GM12865 (cell line): ENCODE results near the gene MPPE1.

Experiments used
- DNase-seq: peaks from one replicate; pipeline ENCODE4 v3.0.0; 2010; ENCODE audit warnings: low read depth
- H3K4me3 ChIP-seq: 2 replicates; pipeline ENCODE4 v1.5.1; 2011; ENCODE audit warnings: mild to moderate bottlenecking, low read depth, low read length, control low read depth
- CTCF ChIP-seq: IDR thresholded peaks from 2 replicates; pipeline ENCODE4 v1.5.1; 2011; ENCODE audit warnings: low read length, control low read depth, low read depth, inconsistent platforms; ENCODE audit not compliant: insufficient read depth; ENCODE audit errors: missing control alignments

MPPE1 gene

DNA sequence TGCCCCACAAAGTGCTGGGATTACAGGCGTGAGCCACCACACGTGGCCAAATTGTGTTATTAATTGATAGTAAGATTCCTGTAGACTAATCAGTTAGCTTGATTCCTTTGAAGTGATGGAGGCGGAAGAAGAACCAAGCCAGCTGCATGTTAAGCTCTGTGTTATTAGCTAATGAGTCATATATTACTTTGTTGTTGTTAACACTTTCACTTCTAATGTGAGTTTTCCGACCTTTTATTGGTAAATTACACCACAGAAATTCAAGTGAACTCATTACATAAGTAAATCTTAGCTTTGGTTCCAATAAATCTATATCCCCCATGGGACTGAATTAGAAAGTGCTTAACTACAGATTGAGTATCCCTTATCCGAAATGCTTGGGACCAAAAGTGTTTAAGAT is 36.6 kb downstream of the MPPE1 start:
- no peak overlapping the region for H3K4me3 ChIP-seq
- peak; percentile 50 for DNase-seq

DNA sequence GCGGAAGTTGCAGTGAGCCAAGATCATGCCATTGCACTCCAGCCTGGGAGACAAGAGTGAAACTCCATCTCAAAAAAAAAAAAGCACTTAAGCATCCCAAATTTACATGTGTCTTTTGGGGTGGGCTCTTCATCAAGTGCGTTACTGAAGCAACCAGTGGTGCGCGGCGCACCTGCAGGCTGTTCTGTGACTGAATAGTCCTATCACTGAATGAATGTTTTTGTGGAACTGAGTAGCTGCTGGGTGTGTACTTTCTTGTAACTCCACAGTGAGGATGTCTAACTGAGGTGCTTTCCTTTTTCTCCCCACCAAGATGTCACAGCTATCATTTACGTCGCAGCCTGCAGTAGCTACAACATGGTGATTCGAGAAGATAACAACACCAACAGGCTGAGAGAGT is 39.9 kb downstream of the MPPE1 start:
- H3K4me3 ChIP-seq: no peak overlapping the region

More for the DNA sequence above, 36.6 kb downstream of the MPPE1 start:
- no peak for TF ChIP-seq CTCF

DNA sequence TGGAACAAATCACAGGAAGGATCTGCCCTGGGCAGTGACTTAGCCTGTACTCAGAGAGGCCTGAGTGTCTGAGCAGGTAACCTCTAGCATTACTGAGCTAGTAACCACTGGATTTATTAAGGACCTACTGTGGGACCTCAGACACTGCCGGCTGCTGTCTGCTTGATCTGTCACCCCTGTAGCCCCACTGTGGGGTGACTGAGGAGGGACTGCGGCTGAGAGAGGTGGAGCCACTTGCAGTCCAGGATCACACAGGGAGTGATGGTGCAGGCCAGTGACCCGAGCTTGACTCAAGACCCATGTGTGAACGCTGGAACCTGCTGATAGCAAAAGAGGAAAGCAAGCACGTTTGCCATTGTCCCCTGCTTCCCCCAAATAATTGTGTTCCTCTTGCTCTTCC is 41.4 kb downstream of the MPPE1 start:
- no peak for TF ChIP-seq CTCF
- no peak for DNase-seq
- no peak overlapping the region for H3K4me3 ChIP-seq

More for the DNA sequence above, 39.9 kb downstream of the MPPE1 start:
- no peak for DNase-seq
- TF ChIP-seq CTCF: no peak

GRCh38 chr18:11866329-11866728 is 41.8 kb downstream of the MPPE1 start:
- H3K4me3 ChIP-seq: no peak overlapping the region
- no peak for DNase-seq
- TF ChIP-seq CTCF: no peak

- DNase-seq: no peak
- no peak for TF ChIP-seq CTCF
- no peak overlapping the region for H3K4me3 ChIP-seq
Observed at GRCh38 chr18:11865071-11865470, 43.0 kb downstream of the MPPE1 start.

DNA sequence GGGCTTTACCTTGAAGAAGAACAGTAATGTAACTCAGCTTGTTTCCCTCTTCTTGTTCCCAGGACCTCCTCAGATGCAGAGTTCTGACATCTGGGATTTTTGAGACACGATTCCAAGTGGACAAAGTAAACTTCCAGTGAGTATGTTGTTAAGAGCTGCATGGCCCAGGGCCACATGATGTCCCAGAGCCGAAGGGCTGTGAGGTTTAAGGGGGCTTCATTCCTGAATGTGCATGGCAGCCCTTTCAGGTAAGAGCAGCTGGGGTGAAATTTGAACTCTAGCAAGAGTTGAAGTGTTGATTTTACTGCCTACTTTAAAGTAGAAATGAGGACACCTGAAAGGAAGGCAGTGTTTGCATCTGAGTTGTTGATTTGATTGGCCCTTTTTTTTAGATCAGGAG is 43.6 kb downstream of the MPPE1 start:
- TF ChIP-seq CTCF: no peak
- H3K4me3 ChIP-seq: no peak overlapping the region
- no peak for DNase-seq

DNA sequence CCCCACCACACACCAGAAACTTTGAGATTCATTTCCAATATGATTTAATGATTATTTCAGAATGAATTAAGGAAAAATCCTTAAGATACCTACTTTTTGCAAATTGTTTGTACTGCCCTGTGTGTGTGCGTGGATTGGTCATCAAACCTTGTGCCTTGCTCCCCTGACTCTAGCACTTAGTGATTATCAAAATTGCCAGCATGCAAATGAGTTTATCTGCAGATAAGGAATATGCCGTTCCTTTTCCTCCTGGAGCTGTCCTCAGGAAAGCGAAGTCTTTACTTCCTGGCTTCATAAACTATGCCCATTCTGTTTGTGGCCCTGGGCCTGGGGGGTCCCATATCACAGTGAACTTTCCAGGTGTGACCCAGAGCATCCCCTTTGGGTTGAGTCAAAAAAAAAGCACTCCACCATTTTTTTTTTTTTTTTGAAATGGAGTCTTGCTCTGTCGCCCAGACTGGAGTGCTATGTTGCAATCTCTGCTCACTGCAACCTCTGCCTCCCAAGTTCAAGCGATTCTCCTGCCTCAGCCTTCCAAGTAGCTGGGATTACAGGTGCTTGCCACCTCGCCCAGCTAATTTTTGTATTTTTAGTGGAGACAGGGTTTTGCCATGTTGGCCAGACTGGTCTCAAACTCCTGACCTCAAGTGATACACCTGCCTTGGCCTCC is 45.5 kb downstream of the MPPE1 start:
- no peak for TF ChIP-seq CTCF
- no peak overlapping the region for H3K4me3 ChIP-seq
- DNase-seq: no peak
